Measurements from ENCODE around the gene URB1.

GRCh38 chr21:32316361-32317215, 76.2 kb downstream of the URB1 start:
- TF ChIP-seq, protein P1, sequence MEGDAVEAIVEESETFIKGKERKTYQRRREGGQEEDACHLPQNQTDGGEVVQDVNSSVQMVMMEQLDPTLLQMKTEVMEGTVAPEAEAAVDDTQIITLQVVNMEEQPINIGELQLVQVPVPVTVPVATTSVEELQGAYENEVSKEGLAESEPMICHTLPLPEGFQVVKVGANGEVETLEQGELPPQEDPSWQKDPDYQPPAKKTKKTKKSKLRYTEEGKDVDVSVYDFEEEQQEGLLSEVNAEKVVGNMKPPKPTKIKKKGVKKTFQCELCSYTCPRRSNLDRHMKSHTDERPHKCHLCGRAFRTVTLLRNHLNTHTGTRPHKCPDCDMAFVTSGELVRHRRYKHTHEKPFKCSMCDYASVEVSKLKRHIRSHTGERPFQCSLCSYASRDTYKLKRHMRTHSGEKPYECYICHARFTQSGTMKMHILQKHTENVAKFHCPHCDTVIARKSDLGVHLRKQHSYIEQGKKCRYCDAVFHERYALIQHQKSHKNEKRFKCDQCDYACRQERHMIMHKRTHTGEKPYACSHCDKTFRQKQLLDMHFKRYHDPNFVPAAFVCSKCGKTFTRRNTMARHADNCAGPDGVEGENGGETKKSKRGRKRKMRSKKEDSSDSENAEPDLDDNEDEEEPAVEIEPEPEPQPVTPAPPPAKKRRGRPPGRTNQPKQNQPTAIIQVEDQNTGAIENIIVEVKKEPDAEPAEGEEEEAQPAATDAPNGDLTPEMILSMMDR (IDR thresholded peaks at IDR 0.05; ENCODE audit: poor library complexity): no peak
- TF ChIP-seq EZH2 (IDR thresholded peaks at IDR 0.05; ENCODE audit: borderline replicate concordance): no peak
- TF ChIP-seq EZH2phosphoT487 (IDR thresholded peaks at IDR 0.05; ENCODE audit: low read depth, severe bottlenecking, unreplicated experiment): no peak

Data from hepatocyte (in vitro differentiated cells).